ENCODE results near the gene NDST1.

The NDST1 gene

DNA sequence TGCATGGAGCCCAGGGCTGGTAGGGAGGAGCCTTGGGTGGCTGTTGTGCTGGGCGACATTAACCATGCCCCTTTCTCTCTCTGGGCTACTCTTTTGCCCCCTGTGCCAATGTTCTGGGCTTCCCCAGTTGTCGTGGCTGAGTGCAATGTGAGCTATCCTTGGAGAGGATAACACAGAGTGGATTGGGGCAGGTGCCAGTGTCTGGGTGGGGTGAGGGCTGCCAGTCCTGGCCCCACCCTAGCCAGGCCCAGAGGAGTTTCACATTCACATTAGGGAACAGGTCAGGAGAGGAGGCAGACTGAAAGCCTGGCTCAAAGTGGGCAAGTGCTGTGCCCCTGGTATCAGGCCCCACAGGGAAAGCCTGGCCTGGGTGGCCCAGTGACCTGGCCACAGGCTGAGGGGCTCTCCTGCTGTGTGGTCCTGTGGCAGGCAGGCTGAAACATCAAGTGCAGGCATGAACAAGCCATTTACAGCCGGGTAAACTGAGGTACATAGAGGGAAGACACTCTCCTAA lies 7.5 kb upstream of the NDST1 start:
- ChIA-PET CTCF (interaction anchor here (1.9 to 4.6 kb wide), 2 partner anchors 17 to 24 kb away, joined by 6 to 15 read pairs; no protein-coding TSS in a partner anchor), POLR2A (no interaction called here)
- no peak for DNase-seq
- Histone ChIP-seq H3K4me3 (ENCODE audit: control insufficient read depth in 1 of 7, extremely low read depth in 1 of 7, insufficient read depth in 4 of 7, low read depth in 2 of 7, low read length in 6 of 7) (no peak overlapping the region), H3K9me3 (ENCODE audit: control extremely low read depth in 1 of 5, control insufficient read depth in 4 of 5, insufficient read depth in 2 of 5, low read depth in 1 of 5, low read length in 4 of 5) (no peaks in the 10 kb centered on the region), H3K36me3 (ENCODE audit: control insufficient read depth in 4 of 4, insufficient read depth in 4 of 4, low read length in 3 of 4) (peaks cover 0 to 40% (median 4%) of the 10 kb centered on the region in 4 experiments), H3K27ac (ENCODE audit: insufficient read depth in 1 of 2, low read depth in 1 of 2, low read length in 2 of 2, poor library complexity in 1 of 2, severe bottlenecking in 2 of 2) (no peak overlapping the region), H3K27me3 (replicated peaks in 2 of 5; ENCODE audit: control insufficient read depth in 4 of 5, insufficient read depth in 5 of 5, low read length in 4 of 5) (no peaks in the 10 kb centered on the region), H3K4me1 (ENCODE audit: control extremely low read depth in 1 of 4, control insufficient read depth in 4 of 4, insufficient read depth in 4 of 4, low read length in 3 of 4) (peaks cover 0 to 7% (median 2%) of the 10 kb centered on the region in 4 experiments)
- WGBS (ENCODE audit: insufficient coverage): 95% methylated on average over 3 of the region's 3 CpGs

DNA sequence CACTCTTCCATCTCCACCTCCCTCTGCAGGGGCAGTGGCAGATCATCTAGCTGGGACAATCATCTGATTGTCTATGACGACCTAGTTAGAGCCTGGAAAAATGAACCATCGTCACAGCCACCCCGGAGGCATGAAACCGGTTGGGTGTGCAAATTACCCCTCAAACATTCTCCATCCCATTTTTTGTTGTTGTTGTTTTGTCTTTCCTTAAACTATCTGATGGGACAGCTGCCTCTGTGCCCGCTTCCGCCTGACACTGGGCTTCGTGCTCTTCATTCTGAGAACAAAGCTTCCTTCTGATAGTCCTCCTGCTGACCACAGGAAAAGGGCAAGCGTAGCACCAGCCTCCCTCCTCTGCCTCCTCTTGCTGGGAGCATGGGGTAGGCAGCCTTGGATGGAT lies 7.0 kb upstream of the NDST1 start:
- Histone ChIP-seq H3K27ac (ENCODE audit: insufficient read depth in 1 of 2, low read depth in 1 of 2, low read length in 2 of 2, poor library complexity in 1 of 2, severe bottlenecking in 2 of 2) (no peak overlapping the region), H3K4me1 (ENCODE audit: control extremely low read depth in 1 of 4, control insufficient read depth in 4 of 4, insufficient read depth in 4 of 4, low read length in 3 of 4) (peaks cover 0 to 7% (median 2%) of the 10 kb centered on the region in 4 experiments)
- POLR2A ChIA-PET: no interaction called here

DNA sequence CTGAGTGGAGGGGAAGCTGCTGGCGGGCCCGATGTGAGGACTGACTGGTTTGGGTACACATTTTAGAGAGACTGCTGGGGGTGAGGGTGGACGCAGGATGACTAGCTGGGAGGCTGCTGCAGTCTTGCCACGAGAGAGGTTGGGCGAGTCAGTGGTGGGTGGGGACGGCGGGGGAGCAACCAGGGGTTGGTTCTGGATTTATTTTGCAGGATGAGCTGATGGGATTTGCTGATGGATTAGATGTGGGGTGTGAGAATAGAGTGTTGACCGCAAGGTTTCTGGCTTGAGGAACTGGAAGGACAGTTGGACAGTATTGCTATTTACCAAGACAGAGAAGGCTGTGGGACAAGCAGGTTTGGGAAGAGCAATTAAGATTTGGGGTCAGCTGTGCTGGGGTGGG lies 5.8 kb upstream of the NDST1 start:
- 100% methylated on average over 6 of the region's 8 CpGs for WGBS (ENCODE audit: insufficient coverage)

More for the DNA sequence above, 7.0 kb upstream of the NDST1 start:
- Histone ChIP-seq H3K4me3 (ENCODE audit: control insufficient read depth in 1 of 7, extremely low read depth in 1 of 7, insufficient read depth in 4 of 7, low read depth in 2 of 7, low read length in 6 of 7) (no peak overlapping the region), H3K36me3 (ENCODE audit: control insufficient read depth in 4 of 4, insufficient read depth in 4 of 4, low read length in 3 of 4) (peaks cover 0 to 37% (median 2%) of the 10 kb centered on the region in 4 experiments), H3K9me3 (ENCODE audit: control extremely low read depth in 1 of 5, control insufficient read depth in 4 of 5, insufficient read depth in 2 of 5, low read depth in 1 of 5, low read length in 4 of 5) (no peaks in the 10 kb centered on the region), H3K27me3 (replicated peaks in 2 of 5; ENCODE audit: control insufficient read depth in 4 of 5, insufficient read depth in 5 of 5, low read length in 4 of 5) (no peaks in the 10 kb centered on the region)
- WGBS (ENCODE audit: insufficient coverage): 95% methylated on average over 4 of the region's 8 CpGs
- no peak for DNase-seq
- CTCF ChIA-PET: interaction anchor here (1.9 to 4.6 kb wide), 2 partner anchors 16 to 24 kb away, joined by 6 to 15 read pairs; no protein-coding TSS in a partner anchor

DNA sequence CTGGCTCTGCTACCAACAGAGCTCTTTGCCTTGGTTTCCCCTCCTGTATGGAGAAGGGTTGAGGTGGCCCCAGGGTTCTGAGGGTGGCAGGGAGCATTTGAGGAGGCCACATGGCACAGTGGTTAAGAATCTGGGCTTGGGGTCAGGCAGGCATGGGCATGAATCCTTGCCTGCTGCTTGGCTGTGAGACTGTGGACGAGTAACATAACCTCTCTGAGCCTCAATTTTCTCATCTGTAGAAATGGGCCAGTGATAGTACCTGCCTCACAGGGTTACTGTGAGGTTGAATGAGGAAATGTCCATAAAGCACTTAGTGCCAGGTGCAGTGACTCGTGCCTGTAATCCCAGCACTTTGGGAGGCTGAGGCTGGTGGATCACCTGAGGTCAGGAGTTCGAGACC lies 5.1 kb upstream of the NDST1 start:
- WGBS (ENCODE audit: insufficient coverage): 100% methylated on average over 2 of the region's 3 CpGs
- H3K9me3 ChIP-seq (ENCODE audit: control extremely low read depth in 1 of 5, control insufficient read depth in 4 of 5, insufficient read depth in 2 of 5, low read depth in 1 of 5, low read length in 4 of 5): no peaks in the 10 kb centered on the region
- ChIA-PET POLR2A (no interaction called here), CTCF (interaction anchor here (1.3 to 1.7 kb wide), 2 partner anchors 10 to 24 kb away, joined by 3 to 4 read pairs; no protein-coding TSS in a partner anchor)
- no peak overlapping the region for H3K4me3 ChIP-seq (ENCODE audit: control insufficient read depth in 1 of 7, extremely low read depth in 1 of 7, insufficient read depth in 4 of 7, low read depth in 2 of 7, low read length in 6 of 7)
- H3K27me3 ChIP-seq (replicated peaks in 2 of 5; ENCODE audit: control insufficient read depth in 4 of 5, insufficient read depth in 5 of 5, low read length in 4 of 5): no peaks in the 10 kb centered on the region
- no peak for DNase-seq
- peaks cover 0 to 16% (median 7%) of the 10 kb centered on the region in 4 experiments for H3K4me1 ChIP-seq (ENCODE audit: control extremely low read depth in 1 of 4, control insufficient read depth in 4 of 4, insufficient read depth in 4 of 4, low read length in 3 of 4)
- no peak overlapping the region for H3K27ac ChIP-seq (ENCODE audit: insufficient read depth in 1 of 2, low read depth in 1 of 2, low read length in 2 of 2, poor library complexity in 1 of 2, severe bottlenecking in 2 of 2)
- H3K36me3 ChIP-seq (ENCODE audit: control insufficient read depth in 4 of 4, insufficient read depth in 4 of 4, low read length in 3 of 4): peaks cover 0 to 28% (median 2%) of the 10 kb centered on the region in 4 experiments

More for the DNA sequence above, 5.8 kb upstream of the NDST1 start:
- Histone ChIP-seq H3K4me3 (ENCODE audit: control insufficient read depth in 1 of 7, extremely low read depth in 1 of 7, insufficient read depth in 4 of 7, low read depth in 2 of 7, low read length in 6 of 7) (no peak overlapping the region), H3K36me3 (ENCODE audit: control insufficient read depth in 4 of 4, insufficient read depth in 4 of 4, low read length in 3 of 4) (peaks cover 0 to 34% (median 2%) of the 10 kb centered on the region in 4 experiments), H3K4me1 (ENCODE audit: control extremely low read depth in 1 of 4, control insufficient read depth in 4 of 4, insufficient read depth in 4 of 4, low read length in 3 of 4) (peaks cover 0 to 8% (median 2%) of the 10 kb centered on the region in 4 experiments), H3K27me3 (replicated peaks in 2 of 5; ENCODE audit: control insufficient read depth in 4 of 5, insufficient read depth in 5 of 5, low read length in 4 of 5) (no peaks in the 10 kb centered on the region), H3K9me3 (ENCODE audit: control extremely low read depth in 1 of 5, control insufficient read depth in 4 of 5, insufficient read depth in 2 of 5, low read depth in 1 of 5, low read length in 4 of 5) (no peaks in the 10 kb centered on the region), H3K27ac (ENCODE audit: insufficient read depth in 1 of 2, low read depth in 1 of 2, low read length in 2 of 2, poor library complexity in 1 of 2, severe bottlenecking in 2 of 2) (no peak overlapping the region)
- POLR2A ChIA-PET: no interaction called here
- CTCF ChIA-PET: interaction anchor here (1.0 to 1.9 kb wide), 3 partner anchors 9 to 23 kb away, joined by 3 to 6 read pairs (median 4); no protein-coding TSS in a partner anchor
- DNase-seq: no peak

DNA sequence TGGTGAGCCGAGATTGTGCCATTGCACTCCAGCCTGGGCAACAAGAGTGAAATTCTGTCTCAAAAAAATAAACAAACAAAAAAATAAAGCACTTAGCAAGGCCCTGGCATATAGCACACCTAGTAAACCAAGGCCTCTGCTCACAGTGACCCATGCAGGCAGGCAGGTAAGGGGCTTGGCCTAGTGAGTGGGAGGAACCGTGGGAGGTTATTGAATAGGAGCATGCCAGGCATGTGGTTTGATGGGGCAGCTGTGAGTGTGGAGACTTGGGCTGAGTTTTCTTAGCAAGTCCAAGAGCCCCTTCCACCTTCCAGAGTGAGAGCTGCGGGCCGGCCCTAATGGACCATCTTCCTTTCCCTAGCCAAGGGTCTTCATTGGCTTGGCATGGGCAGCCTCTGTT lies 4.5 kb upstream of the NDST1 start:
- H3K27ac ChIP-seq (ENCODE audit: insufficient read depth in 1 of 2, low read depth in 1 of 2, low read length in 2 of 2, poor library complexity in 1 of 2, severe bottlenecking in 2 of 2): no peak overlapping the region
- no CpG with 5 or more reads among the region's 4 CpGs for WGBS (ENCODE audit: insufficient coverage)
- no peaks in the 10 kb centered on the region for H3K9me3 ChIP-seq (ENCODE audit: control extremely low read depth in 1 of 5, control insufficient read depth in 4 of 5, insufficient read depth in 2 of 5, low read depth in 1 of 5, low read length in 4 of 5)
- ChIA-PET POLR2A (no interaction called here), CTCF (interaction anchor here (1.3 to 1.7 kb wide), 2 partner anchors 10 to 24 kb away, joined by 3 read pairs; no protein-coding TSS in a partner anchor)
- no peak overlapping the region for H3K4me3 ChIP-seq (ENCODE audit: control insufficient read depth in 1 of 7, extremely low read depth in 1 of 7, insufficient read depth in 4 of 7, low read depth in 2 of 7, low read length in 6 of 7)
- peaks cover 0 to 25% (median 2%) of the 10 kb centered on the region in 4 experiments for H3K36me3 ChIP-seq (ENCODE audit: control insufficient read depth in 4 of 4, insufficient read depth in 4 of 4, low read length in 3 of 4)
- H3K4me1 ChIP-seq (ENCODE audit: control extremely low read depth in 1 of 4, control insufficient read depth in 4 of 4, insufficient read depth in 4 of 4, low read length in 3 of 4): peaks cover 0 to 21% (median 8%) of the 10 kb centered on the region in 4 experiments
- no peaks in the 10 kb centered on the region for H3K27me3 ChIP-seq (replicated peaks in 2 of 5; ENCODE audit: control insufficient read depth in 4 of 5, insufficient read depth in 5 of 5, low read length in 4 of 5)
- no peak for DNase-seq

DNA sequence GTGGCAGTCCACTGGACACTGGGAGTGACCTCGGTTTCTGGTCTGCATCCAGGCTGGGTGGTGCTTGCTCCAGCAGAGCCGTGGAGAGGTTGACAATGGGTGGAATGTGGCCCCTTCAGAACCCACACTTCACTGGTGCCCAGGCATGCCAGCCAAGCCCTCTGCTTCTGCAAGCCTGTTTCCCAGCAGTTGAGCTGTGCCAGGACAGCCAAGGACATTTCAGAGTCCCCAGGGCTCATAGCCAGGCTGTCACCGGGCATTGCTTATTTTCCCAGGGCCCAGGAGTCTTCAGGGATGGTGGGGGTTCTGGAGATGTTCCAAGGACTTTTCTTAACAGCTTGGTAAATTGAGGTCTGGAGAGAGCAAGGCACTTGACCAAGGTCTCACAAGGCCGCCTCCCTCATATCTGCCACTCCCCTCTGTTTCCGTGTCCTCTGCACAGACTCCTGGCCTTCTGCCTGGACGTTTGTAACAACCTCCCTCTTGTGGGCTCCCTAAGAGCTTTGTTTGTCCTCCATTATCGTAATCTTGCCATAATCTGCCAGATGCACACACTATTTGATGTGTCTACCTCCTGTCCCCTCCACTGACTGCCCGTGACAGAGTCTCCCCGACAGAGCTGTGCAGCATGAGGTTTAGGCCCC lies 3.8 kb upstream of the NDST1 start:
- no peak for DNase-seq
- Histone ChIP-seq H3K4me1 (ENCODE audit: control extremely low read depth in 1 of 4, control insufficient read depth in 4 of 4, insufficient read depth in 4 of 4, low read length in 3 of 4) (peaks cover 0 to 21% (median 8%) of the 10 kb centered on the region in 4 experiments), H3K9me3 (ENCODE audit: control extremely low read depth in 1 of 5, control insufficient read depth in 4 of 5, insufficient read depth in 2 of 5, low read depth in 1 of 5, low read length in 4 of 5) (no peaks in the 10 kb centered on the region), H3K4me3 (ENCODE audit: control insufficient read depth in 1 of 7, extremely low read depth in 1 of 7, insufficient read depth in 4 of 7, low read depth in 2 of 7, low read length in 6 of 7) (no peak overlapping the region), H3K27me3 (replicated peaks in 2 of 5; ENCODE audit: control insufficient read depth in 4 of 5, insufficient read depth in 5 of 5, low read length in 4 of 5) (no peaks in the 10 kb centered on the region), H3K27ac (ENCODE audit: insufficient read depth in 1 of 2, low read depth in 1 of 2, low read length in 2 of 2, poor library complexity in 1 of 2, severe bottlenecking in 2 of 2) (no peak overlapping the region), H3K36me3 (ENCODE audit: control insufficient read depth in 4 of 4, insufficient read depth in 4 of 4, low read length in 3 of 4) (peaks cover 0 to 23% (median 1%) of the 10 kb centered on the region in 4 experiments)
- CTCF ChIA-PET: interaction anchor here (1.3 to 2.9 kb wide), 4 partner anchors 9 to 25 kb away, joined by 3 to 10 read pairs (median 5); no protein-coding TSS in a partner anchor
- 89% methylated on average over 7 of the region's 9 CpGs for WGBS (ENCODE audit: insufficient coverage)
- POLR2A ChIA-PET: no interaction called here

DNA sequence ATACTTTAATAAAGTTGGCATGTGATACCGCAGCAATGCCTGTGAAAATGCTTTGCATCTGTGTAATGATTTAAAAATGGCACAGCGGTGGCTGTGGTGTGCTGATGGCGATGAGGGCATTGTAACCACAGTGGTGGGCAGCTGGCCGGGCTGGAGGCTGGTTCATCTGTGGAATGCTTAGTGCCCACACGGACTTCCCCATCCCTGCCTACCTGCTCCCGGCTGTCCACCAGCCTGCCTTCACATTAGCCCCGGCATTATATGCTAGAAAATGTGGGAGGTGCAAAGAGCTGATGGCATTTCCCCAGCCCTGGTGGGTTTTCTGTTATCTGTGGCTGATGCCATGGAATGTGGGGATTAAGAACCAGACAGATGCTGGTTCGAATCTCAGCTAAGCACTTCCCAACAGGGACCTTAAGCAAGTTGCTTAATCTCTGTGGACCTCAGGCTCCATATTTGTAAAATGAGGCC lies 2.9 kb upstream of the NDST1 start:
- Histone ChIP-seq H3K4me1 (ENCODE audit: control extremely low read depth in 1 of 4, control insufficient read depth in 4 of 4, insufficient read depth in 4 of 4, low read length in 3 of 4) (peaks cover 0 to 21% (median 8%) of the 10 kb centered on the region in 4 experiments), H3K27ac (ENCODE audit: insufficient read depth in 1 of 2, low read depth in 1 of 2, low read length in 2 of 2, poor library complexity in 1 of 2, severe bottlenecking in 2 of 2) (no peak overlapping the region), H3K27me3 (replicated peaks in 2 of 5; ENCODE audit: control insufficient read depth in 4 of 5, insufficient read depth in 5 of 5, low read length in 4 of 5) (no peaks in the 10 kb centered on the region), H3K36me3 (ENCODE audit: control insufficient read depth in 4 of 4, insufficient read depth in 4 of 4, low read length in 3 of 4) (peaks cover 0 to 23% (median 0%) of the 10 kb centered on the region in 4 experiments), H3K9me3 (ENCODE audit: control extremely low read depth in 1 of 5, control insufficient read depth in 4 of 5, insufficient read depth in 2 of 5, low read depth in 1 of 5, low read length in 4 of 5) (no peaks in the 10 kb centered on the region), H3K4me3 (ENCODE audit: control insufficient read depth in 1 of 7, extremely low read depth in 1 of 7, insufficient read depth in 4 of 7, low read depth in 2 of 7, low read length in 6 of 7) (no peak overlapping the region)
- no peak for DNase-seq
- 88% methylated on average over 5 of the region's 8 CpGs for WGBS (ENCODE audit: insufficient coverage)
- ChIA-PET CTCF (interaction anchor here (0.8 to 2.9 kb wide), 4 partner anchors 8 to 19 kb away, joined by 3 to 10 read pairs (median 5); no protein-coding TSS in a partner anchor), POLR2A (no interaction called here)

Data from common myeloid progenitor, CD34-positive (primary cell).